Measurements from ENCODE around the gene PAPPA. TPM values are rescaled to one million over a fixed set of nuclear protein-coding genes. Genes with fewer than 3 reads are reported as not detected.

Gene PAPPA
- total and polyA plus RNA-seq, 9 of the 15 experiments (the other 6 are each of a cell fraction or from before 2014, with no cell fraction given): 0.06 to 0.18 (median 0.11) TPM

- TF ChIP-seq ZNF431 (CRISPR knock-in tag; IDR thresholded peaks at IDR 0.05) (no peak), HBP1 (CRISPR knock-in tag; IDR thresholded peaks at IDR 0.05) (peak; percentile 54; the same call in 1 of the 2 replicates), CEBPZ (IDR thresholded peaks at IDR 0.05; ENCODE audit: borderline replicate concordance, low read depth, low read length) (no peak), CSDE1 (IDR thresholded peaks at IDR 0.05) (no peak), MYNN (IDR thresholded peaks at IDR 0.05) (no peak), MYNN (CRISPR knock-in tag; IDR thresholded peaks at IDR 0.05) (no peak), ZNF143 (CRISPR knock-in tag; IDR thresholded peaks at IDR 0.05) (no peak), SMAD4 (CRISPR knock-in tag; conservative IDR thresholded peaks at IDR 0.05) (peak; percentile 83), DEAF1 (CRISPR knock-in tag; IDR thresholded peaks at IDR 0.05) (peak; percentile 33; the same call in 1 of the 2 replicates), RBM22 (IDR thresholded peaks at IDR 0.05; ENCODE audit: low read depth, low read length, poor library complexity, severe bottlenecking) (no peak), DDX20 (tag; IDR thresholded peaks at IDR 0.05; ENCODE audit: low read depth) (peak; percentile 66; the same call in 1 of the 2 replicates), ZNF124 (CRISPR knock-in tag; IDR thresholded peaks at IDR 0.05) (no peak), SIRT6 (IDR thresholded peaks at IDR 0.05; ENCODE audit: low read depth, low read length) (no peak), HIVEP1 (CRISPR knock-in tag; IDR thresholded peaks at IDR 0.05) (0 out of 2 replicates have a peak, but pooled peaks have one; percentile 15), SMARCA4 (IDR thresholded peaks at IDR 0.05) (peak; percentile 92), SMARCB1 (IDR thresholded peaks at IDR 0.05; ENCODE audit: insufficient read length, low read depth) (no peak), ZNF174 (CRISPR knock-in tag; IDR thresholded peaks at IDR 0.05) (no peak), AFF1 (IDR thresholded peaks at IDR 0.05; ENCODE audit: low read depth in 1 of 2, partially characterized antibody in 2 of 2) (peak; percentile 79 to 93)
Measured at GRCh38 chr9:116394894-116395698, 241.5 kb downstream of the PAPPA start (continued).
